HuH-7.5 (cell line): Measurements from ENCODE around the gene CAB39.

Source experiments
- DNase-seq: peaks from one replicate; pipeline ENCODE4 v3.0.0; 2011; ENCODE audit warnings: low spot score

Gene CAB39

GRCh38 chr2:230757476-230757875 is 44.8 kb downstream of the CAB39 start:
- DNase-seq, result no peak

- no peak for DNase-seq
Measured at GRCh38 chr2:230758566-230759480, 46.2 kb downstream of the CAB39 start.

GRCh38 chr2:230759481-230760167 is 47.0 kb downstream of the CAB39 start:
- DNase-seq, result no peak

- DNase-seq, result no peak
Measured at GRCh38 chr2:230761704-230762103, 49.1 kb downstream of the CAB39 start.

- DNase-seq, result peak; percentile 42
Measured at GRCh38 chr2:230762317-230762896, 49.8 kb downstream of the CAB39 start.

- DNase-seq, result no peak
Measured at GRCh38 chr2:230764346-230764745, 51.7 kb downstream of the CAB39 start.

- DNase-seq, result no peak
Measured at GRCh38 chr2:230765611-230766300, 53.1 kb downstream of the CAB39 start.

- no peak for DNase-seq
Measured at GRCh38 chr2:230767862-230768388, 55.3 kb downstream of the CAB39 start.

- DNase-seq, result no peak
Measured at GRCh38 chr2:230770804-230771203, 58.2 kb downstream of the CAB39 start.

- DNase-seq, result no peak
Measured at GRCh38 chr2:230772156-230772555, 59.5 kb downstream of the CAB39 start.

- no peak for DNase-seq
Measured at GRCh38 chr2:230773039-230773773, 60.6 kb downstream of the CAB39 start.

- DNase-seq, result no peak
Measured at GRCh38 chr2:230774348-230774951, 61.8 kb downstream of the CAB39 start.

GRCh38 chr2:230775737-230776136 is 63.1 kb downstream of the CAB39 start:
- no peak for DNase-seq

- no peak for DNase-seq
Measured at GRCh38 chr2:230777721-230778120, 65.1 kb downstream of the CAB39 start.

- DNase-seq, result no peak
Measured at GRCh38 chr2:230778350-230779063, 65.9 kb downstream of the CAB39 start.

- DNase-seq, result no peak
Measured at GRCh38 chr2:230779126-230779525, 66.5 kb downstream of the CAB39 start.

GRCh38 chr2:230779607-230780006 is 67.0 kb downstream of the CAB39 start:
- no peak for DNase-seq

- no peak for DNase-seq
Measured at GRCh38 chr2:230781130-230781797, 68.6 kb downstream of the CAB39 start.

GRCh38 chr2:230783101-230783500 is 70.5 kb downstream of the CAB39 start:
- no peak for DNase-seq

- no peak for DNase-seq
Measured at GRCh38 chr2:230784795-230785194, 72.2 kb downstream of the CAB39 start.
